CD4-positive, CD25-positive, alpha-beta regulatory T cell (primary cell): Measurements from ENCODE around the gene CDKAL1. TPM values are rescaled to one million over a fixed set of nuclear protein-coding genes. Genes with fewer than 3 reads are reported as not detected.
A peak's percentile ranks its signal among the peaks of the same experiment; 100 is the strongest.

ENCODE experiments used
- ATAC-seq, 2 donors: fragments of 150-1000 bp; cut with Tn5 transposase; one replicate each; pipeline ENCODE4 v1.10.0; 2021; ENCODE audit warnings: low read depth in 2 of 2, moderate number of reproducible peaks in 2 of 2, moderate library complexity in 1 of 2
- DNase-seq, 3 donors: peaks; one replicate each; pipeline versions ENCODE4 v3.0.0 to v3.0.0-alpha.2; 2012 to 2022; ENCODE audit warnings: mixed read lengths in 1 of 3
- H3K27ac ChIP-seq: one replicate; pipeline ENCODE4 v1.7.0; 2013; ENCODE audit warnings: mild to moderate bottlenecking, low read length; ENCODE audit not compliant: insufficient read depth, poor library complexity, severe bottlenecking
- H3K27me3 ChIP-seq: one replicate; pipeline ENCODE4 v1.7.0; 2013; ENCODE audit warnings: low read length; ENCODE audit not compliant: control insufficient read depth, insufficient read depth
- H3K36me3 ChIP-seq: one replicate; pipeline ENCODE4 v1.7.0; 2013; ENCODE audit warnings: mild to moderate bottlenecking, low read length, moderate library complexity; ENCODE audit not compliant: control insufficient read depth, insufficient read depth
- H3K4me1 ChIP-seq: 2 replicates; pipeline ENCODE4 v1.7.0; 2013; ENCODE audit warnings: mild to moderate bottlenecking, low read length; ENCODE audit not compliant: insufficient read depth, control insufficient read depth, poor library complexity, severe bottlenecking
- H3K4me3 ChIP-seq: one replicate; pipeline ENCODE4 v1.7.0; 2013; ENCODE audit warnings: low read depth, mild to moderate bottlenecking, low read length, moderate library complexity
- H3K9me3 ChIP-seq, 2 experiments: 1 replicate in 1 of 2; 2 replicates in 1 of 2; pipeline ENCODE4 v1.7.0; 2013; ENCODE audit warnings: low read length in 2 of 2, mild to moderate bottlenecking in 1 of 2, moderate library complexity in 1 of 2; ENCODE audit not compliant: control insufficient read depth in 2 of 2
- H3K27ac Mint-ChIP-seq, 3 donors: one replicate each; pipeline ENCODE4 v1.8.0; 2020 to 2022; ENCODE audit warnings: mild to moderate bottlenecking in 3 of 3, mixed read lengths in 3 of 3, moderate library complexity in 2 of 3
- H3K27me3 Mint-ChIP-seq: one replicate; pipeline ENCODE4 v1.8.0; 2022; ENCODE audit warnings: mild to moderate bottlenecking, mixed read lengths
- H3K36me3 Mint-ChIP-seq: one replicate; pipeline ENCODE4 v1.8.0; 2020; ENCODE audit warnings: mixed read lengths
- H3K4me1 Mint-ChIP-seq, 4 donors: one replicate each; pipeline ENCODE4 v1.8.0; 2020 to 2022; ENCODE audit warnings: mixed read lengths in 4 of 4, mild to moderate bottlenecking in 1 of 4
- H3K4me3 Mint-ChIP-seq, 4 donors: one replicate each; pipeline ENCODE4 v1.8.0; 2020 to 2022; ENCODE audit warnings: mild to moderate bottlenecking in 4 of 4, mixed read lengths in 4 of 4, moderate library complexity in 3 of 4
- H3K9me3 Mint-ChIP-seq, 7 donors: one replicate each; pipeline ENCODE4 v1.8.0; 2020 to 2022; ENCODE audit warnings: mixed read lengths in 7 of 7, mild to moderate bottlenecking in 3 of 7, moderate library complexity in 2 of 7
- polyA plus RNA-seq, 4 donors: library from polyadenylated mRNA; unstranded; fragments of 300-500 nt; fragmentation: Illumina TruSeq; gene quantifications; one replicate each; pipeline ENCODE4 v1.2.3, GENCODE V29; 2021
- total RNA-seq: library from RNA; stranded (reverse); gene quantifications from one replicate; pipeline ENCODE4 v1.2.3, GENCODE V29; 2022

Gene CDKAL1
- total and polyA plus RNA-seq, 5 donors from 2014 or later = 26.1 to 39.4 (median 30.4) TPM

DNA sequence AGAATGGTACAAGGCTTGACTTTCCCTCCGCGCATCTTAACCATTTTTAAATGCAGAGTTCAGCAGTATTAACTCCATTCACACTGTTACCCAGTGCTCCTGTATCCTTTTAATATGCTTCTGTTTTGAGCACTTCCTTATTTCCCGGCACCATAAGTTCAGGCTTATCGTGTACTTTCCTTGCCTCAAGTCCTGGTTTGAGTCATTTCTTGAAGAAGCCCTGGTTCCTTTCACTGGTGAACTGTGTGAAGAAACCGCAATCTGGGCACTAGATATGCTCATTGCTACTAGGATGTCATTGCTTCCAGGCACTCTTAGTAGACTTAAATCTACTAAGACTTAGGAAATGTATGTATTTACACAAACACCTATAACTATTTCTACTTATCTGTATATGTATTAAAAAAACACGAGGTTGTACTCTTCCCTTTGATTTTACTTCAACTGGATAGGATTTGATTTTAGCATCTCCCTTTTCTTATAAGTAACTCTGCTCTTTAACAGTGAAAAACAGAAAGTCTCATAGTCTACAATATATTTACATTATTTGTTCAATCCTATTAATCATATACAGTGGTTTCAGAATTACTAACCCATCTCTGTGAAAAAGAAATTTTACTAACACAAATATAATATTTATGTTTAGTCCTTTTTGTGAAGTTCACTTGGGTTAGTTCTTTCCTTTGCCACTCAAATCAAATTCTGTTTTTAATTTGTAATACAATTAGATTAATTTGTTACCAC, 135.5 kb downstream of the CDKAL1 start:
- no peak overlapping the region for H3K4me3 Mint-ChIP-seq
- Histone ChIP-seq H3K36me3 (no peaks in the 10 kb centered on the region), H3K4me1 (no peaks in the 10 kb centered on the region), H3K4me3 (no peak overlapping the region), H3K27me3 (no peaks in the 10 kb centered on the region), H3K27ac (no peak overlapping the region), H3K9me3 (no peaks in the 10 kb centered on the region)
- no peaks in the 10 kb centered on the region for H3K9me3 Mint-ChIP-seq
- peaks cover 15% of the 10 kb centered on the region for H3K36me3 Mint-ChIP-seq
- DNase-seq = no peak
- H3K27ac Mint-ChIP-seq = no peak overlapping the region
- no peak for ATAC-seq
- no peaks in the 10 kb centered on the region for H3K27me3 Mint-ChIP-seq
- H3K4me1 Mint-ChIP-seq = peaks cover 12 to 22% (median 21%) of the 10 kb centered on the region in 4 donors

DNA sequence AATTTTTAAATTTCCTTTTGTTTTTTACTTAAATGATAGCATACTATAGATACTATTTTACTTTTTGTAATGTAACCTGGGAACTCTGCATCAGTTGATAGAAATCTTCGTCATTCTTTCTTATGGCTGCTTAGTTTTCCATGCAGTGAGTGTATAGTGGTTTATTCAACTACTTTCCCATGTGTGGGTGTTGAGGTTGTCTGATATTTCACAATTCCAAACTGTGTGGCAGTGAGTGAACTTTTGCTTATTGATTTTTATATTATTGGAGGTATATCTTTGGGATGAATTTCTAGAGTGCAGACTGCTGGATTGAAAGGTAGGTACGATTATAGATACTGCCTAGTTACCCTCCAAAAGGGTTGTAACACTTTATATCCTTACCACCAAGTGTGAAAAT, 136.5 kb downstream of the CDKAL1 start:
- H3K4me1 ChIP-seq = no peaks in the 10 kb centered on the region

DNA sequence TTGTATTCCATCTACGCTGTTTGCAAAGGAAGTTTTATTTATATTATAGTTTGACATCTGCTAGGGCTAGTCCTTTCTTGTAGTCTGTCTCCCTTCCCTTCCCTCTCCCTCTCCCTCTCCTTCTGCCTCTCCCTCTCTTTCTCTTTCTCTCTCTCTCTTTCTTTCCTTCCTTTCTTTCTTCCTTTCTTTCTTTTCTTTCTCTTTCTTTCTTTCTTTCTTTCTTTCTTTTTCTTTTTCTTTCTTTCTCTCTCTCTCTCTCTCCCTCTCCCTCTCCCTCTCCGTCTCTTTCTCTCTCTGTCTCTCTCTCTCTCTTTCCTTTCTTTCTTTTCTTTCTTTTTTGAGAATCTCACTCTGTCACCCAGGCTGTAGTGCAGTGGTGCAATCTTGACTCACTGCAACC, 137.8 kb downstream of the CDKAL1 start:
- DNase-seq = no peak
- no peaks in the 10 kb centered on the region for H3K4me1 ChIP-seq
- Mint-ChIP-seq H3K9me3 (no peaks in the 10 kb centered on the region), H3K27ac (peak overlapping the region in 2 of 3 donors; percentile 52 to 55), H3K27me3 (no peaks in the 10 kb centered on the region), H3K4me3 (no peak overlapping the region), H3K4me1 (peaks cover 12 to 21% (median 17%) of the 10 kb centered on the region in 4 donors), H3K36me3 (peaks cover 13% of the 10 kb centered on the region)
- no peaks in the 10 kb centered on the region for H3K27me3 ChIP-seq
- H3K27ac ChIP-seq = no peak overlapping the region
- no peaks in the 10 kb centered on the region for H3K36me3 ChIP-seq
- H3K4me3 ChIP-seq = no peak overlapping the region
- no peak for ATAC-seq
- H3K9me3 ChIP-seq = no peaks in the 10 kb centered on the region

More for the DNA sequence above, 136.5 kb downstream of the CDKAL1 start:
- ATAC-seq (no peak), DNase-seq (no peak)
- H3K27ac ChIP-seq = no peak overlapping the region
- H3K4me1 Mint-ChIP-seq = peaks cover 12 to 21% (median 19%) of the 10 kb centered on the region in 4 donors
- H3K9me3 ChIP-seq = no peaks in the 10 kb centered on the region
- H3K9me3 Mint-ChIP-seq = no peaks in the 10 kb centered on the region
- no peaks in the 10 kb centered on the region for H3K27me3 ChIP-seq
- no peak overlapping the region for H3K4me3 Mint-ChIP-seq
- H3K36me3 ChIP-seq = no peaks in the 10 kb centered on the region
- no peaks in the 10 kb centered on the region for H3K27me3 Mint-ChIP-seq
- no peak overlapping the region for H3K4me3 ChIP-seq
- H3K36me3 Mint-ChIP-seq = peaks cover 13% of the 10 kb centered on the region
- H3K27ac Mint-ChIP-seq = peak overlapping the region in 1 of 3 donors; percentile 55

DNA sequence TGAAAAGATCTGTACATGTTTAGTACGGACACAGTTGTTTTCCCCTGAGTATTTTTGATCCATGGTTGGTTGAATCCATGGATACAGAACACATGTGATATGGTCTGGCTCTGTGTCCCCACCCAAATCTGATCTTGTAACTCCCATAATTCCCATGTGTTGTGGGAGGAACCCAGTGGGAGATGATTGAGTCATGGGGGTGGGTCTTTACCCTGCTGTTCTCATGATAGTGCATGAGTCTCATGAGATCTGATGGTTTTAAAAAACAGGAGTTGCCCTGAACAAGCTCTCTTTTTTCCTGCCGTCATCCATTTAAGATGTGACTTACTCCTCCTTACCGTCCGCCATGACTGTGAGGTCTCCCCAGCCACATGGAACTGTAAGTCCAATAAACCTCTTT, 139.2 kb downstream of the CDKAL1 start:
- Histone ChIP-seq H3K4me3 (no peak overlapping the region), H3K36me3 (no peaks in the 10 kb centered on the region), H3K27ac (no peak overlapping the region), H3K27me3 (no peaks in the 10 kb centered on the region), H3K4me1 (no peaks in the 10 kb centered on the region), H3K9me3 (no peaks in the 10 kb centered on the region)
- peaks cover 19% of the 10 kb centered on the region for H3K36me3 Mint-ChIP-seq
- H3K27me3 Mint-ChIP-seq = no peaks in the 10 kb centered on the region
- no peak overlapping the region for H3K4me3 Mint-ChIP-seq
- H3K27ac Mint-ChIP-seq = no peak overlapping the region
- H3K9me3 Mint-ChIP-seq = no peaks in the 10 kb centered on the region
- peaks cover 17 to 27% (median 20%) of the 10 kb centered on the region in 4 donors for H3K4me1 Mint-ChIP-seq
- no peak for ATAC-seq
- DNase-seq = no peak

DNA sequence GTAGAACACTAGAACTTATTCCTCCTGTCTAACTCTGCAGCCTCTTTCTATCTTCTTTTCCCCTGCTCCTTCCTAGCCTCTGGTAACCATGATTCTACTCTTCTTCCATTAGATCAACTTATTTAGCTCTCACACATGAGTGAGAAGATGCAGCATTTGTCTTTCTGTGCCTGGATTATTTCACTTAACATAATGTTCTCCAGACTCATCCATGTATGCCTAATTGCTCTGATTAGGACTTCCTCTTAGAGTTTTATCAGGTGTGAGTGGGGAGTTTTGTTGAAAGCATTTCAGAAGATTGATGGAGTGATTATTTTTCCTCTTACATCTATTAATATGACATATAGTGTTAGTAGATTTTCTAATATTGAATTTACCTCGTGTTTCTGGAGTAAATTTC, 140.4 kb downstream of the CDKAL1 start:
- Mint-ChIP-seq H3K36me3 (peaks cover 23% of the 10 kb centered on the region), H3K4me1 (peaks cover 11 to 22% (median 19%) of the 10 kb centered on the region in 4 donors), H3K27ac (no peak overlapping the region), H3K4me3 (no peak overlapping the region), H3K9me3 (no peaks in the 10 kb centered on the region), H3K27me3 (no peaks in the 10 kb centered on the region)
- H3K4me3 ChIP-seq = no peak overlapping the region
- H3K9me3 ChIP-seq = no peaks in the 10 kb centered on the region
- no peaks in the 10 kb centered on the region for H3K36me3 ChIP-seq
- H3K27ac ChIP-seq = no peak overlapping the region
- DNase-seq (no peak), ATAC-seq (no peak)
- no peaks in the 10 kb centered on the region for H3K27me3 ChIP-seq
- H3K4me1 ChIP-seq = no peaks in the 10 kb centered on the region

DNA sequence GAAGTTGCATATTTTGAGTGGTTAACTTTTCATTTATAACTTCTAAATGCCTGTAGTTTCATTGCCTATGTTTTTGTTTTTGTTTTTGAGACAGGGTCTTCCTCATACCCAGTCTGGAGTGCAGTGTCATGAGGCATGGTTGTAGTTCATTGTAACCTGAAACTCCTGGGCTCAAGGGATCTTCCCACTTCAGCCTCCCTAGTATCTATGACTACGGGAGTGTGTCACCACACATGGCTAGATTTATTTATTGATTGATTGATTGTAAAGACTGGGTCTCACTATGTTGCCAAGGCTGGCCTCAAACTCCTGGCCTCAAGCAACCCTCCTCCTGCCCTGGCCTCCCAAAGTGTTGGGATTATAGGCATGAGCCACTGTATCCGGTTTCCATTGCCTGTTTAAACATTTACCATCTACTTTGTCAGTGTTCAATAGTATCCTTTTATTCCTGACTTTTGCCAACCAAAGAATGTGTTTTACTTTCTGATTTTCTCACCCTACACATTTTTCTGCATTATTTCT, 144.6 kb downstream of the CDKAL1 start:
- no peak overlapping the region for H3K27ac Mint-ChIP-seq
- H3K4me3 Mint-ChIP-seq = no peak overlapping the region
- no peaks in the 10 kb centered on the region for H3K9me3 Mint-ChIP-seq
- Histone ChIP-seq H3K4me3 (no peak overlapping the region), H3K36me3 (no peaks in the 10 kb centered on the region), H3K9me3 (no peaks in the 10 kb centered on the region), H3K27ac (no peak overlapping the region), H3K27me3 (no peaks in the 10 kb centered on the region), H3K4me1 (peaks cover 4% of the 10 kb centered on the region)
- DNase-seq (no peak), ATAC-seq (no peak)
- peaks cover 15% of the 10 kb centered on the region for H3K36me3 Mint-ChIP-seq
- no peaks in the 10 kb centered on the region for H3K27me3 Mint-ChIP-seq
- peaks cover 19 to 37% (median 29%) of the 10 kb centered on the region in 4 donors for H3K4me1 Mint-ChIP-seq

DNA sequence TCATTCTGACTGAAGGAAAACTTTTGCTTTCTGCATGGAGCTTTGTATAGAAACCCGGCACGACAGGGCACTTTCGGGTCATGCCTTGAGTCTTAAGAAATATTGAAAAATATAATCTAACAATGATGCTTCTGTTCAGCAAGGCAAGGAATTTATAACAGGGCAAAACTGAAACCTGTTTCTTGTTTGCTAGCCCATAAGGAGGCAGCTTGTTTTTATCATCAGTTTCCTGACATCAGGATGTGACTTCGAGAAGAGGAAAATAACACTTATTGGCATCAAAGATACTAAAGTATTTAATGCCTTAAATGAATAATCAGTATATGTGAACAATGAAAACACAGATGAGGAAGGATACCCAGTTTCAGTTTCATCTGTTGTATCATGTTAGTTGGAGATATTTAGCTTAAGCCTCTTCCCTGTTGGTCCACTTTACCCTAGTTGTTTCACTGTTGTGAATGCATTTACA, 146.5 kb downstream of the CDKAL1 start:
- Mint-ChIP-seq H3K27me3 (no peaks in the 10 kb centered on the region), H3K4me1 (peaks cover 25 to 45% (median 32%) of the 10 kb centered on the region in 4 donors), H3K36me3 (peaks cover 15% of the 10 kb centered on the region), H3K4me3 (no peak overlapping the region), H3K27ac (peak overlapping the region in 2 of 3 donors; percentile 48 to 78), H3K9me3 (no peaks in the 10 kb centered on the region)
- Histone ChIP-seq H3K4me1 (peaks cover 4% of the 10 kb centered on the region), H3K4me3 (no peak overlapping the region), H3K27me3 (no peaks in the 10 kb centered on the region), H3K36me3 (no peaks in the 10 kb centered on the region), H3K9me3 (no peaks in the 10 kb centered on the region), H3K27ac (no peak overlapping the region)
- ATAC-seq = no peak
- peak in 1 of 3 donors; percentile 38 for DNase-seq
